ENCODE data around the gene SCN4A.
"Not testable (repeated sequence)": the region's sequence is repeated elsewhere in the genome, so short reads cannot be mapped to it uniquely, and the experiment has no call there.

SCN4A gene

GRCh38 chr17:63972796-63973195 lies at the start of gene SCN4A:
SCN4A (minus strand) TSS chr17:63972918; CDS start chr17:63972841, 77 bp downstream.
- no peak for DNase-seq (ENCODE audit: low spot score)

GRCh38 chr17:64020056-64020766 lies 47.5 kb upstream of the SCN4A start, which contains the start of gene ICAM2:
ICAM2 (minus strand) TSS chr17:64020633; CDS start chr17:64006691, 13,942 bp downstream.
- no peak for DNase-seq (ENCODE audit: low spot score)

- DNase-seq (ENCODE audit: low spot score): not testable (repeated sequence)
These were observed 46.8 kb upstream of the SCN4A start for GRCh38 chr17:64019551-64019961.

- no peak for DNase-seq (ENCODE audit: low spot score)
These were observed 44.8 kb upstream of the SCN4A start for GRCh38 chr17:64017381-64017980.

GRCh38 chr17:64016974-64017373 lies 44.3 kb upstream of the SCN4A start:
- no peak for DNase-seq (ENCODE audit: low spot score)

- DNase-seq (ENCODE audit: low spot score): no peak
These were observed 43.6 kb upstream of the SCN4A start for GRCh38 chr17:64016231-64016784.

- no peak for DNase-seq (ENCODE audit: low spot score)
These were observed 42.7 kb upstream of the SCN4A start for GRCh38 chr17:64015447-64015846.

- no peak for DNase-seq (ENCODE audit: low spot score)
These were observed 37.1 kb upstream of the SCN4A start for GRCh38 chr17:64009571-64010402.

- no peak for DNase-seq (ENCODE audit: low spot score)
These were observed 36.1 kb upstream of the SCN4A start for GRCh38 chr17:64008830-64009229.

- DNase-seq (ENCODE audit: low spot score): no peak
These were observed 35.6 kb upstream of the SCN4A start for GRCh38 chr17:64008346-64008745.

GRCh38 chr17:64007838-64008282 lies 35.1 kb upstream of the SCN4A start:
- no peak for DNase-seq (ENCODE audit: low spot score)

- DNase-seq (ENCODE audit: low spot score): not testable (repeated sequence)
These were observed 34.5 kb upstream of the SCN4A start for GRCh38 chr17:64007089-64007837.

- DNase-seq (ENCODE audit: low spot score): no peak
These were observed 33.8 kb upstream of the SCN4A start for GRCh38 chr17:64006361-64007088.

GRCh38 chr17:64005734-64006167 lies 33.0 kb upstream of the SCN4A start:
- no peak for DNase-seq (ENCODE audit: low spot score)

- no peak for DNase-seq (ENCODE audit: low spot score)
These were observed 32.4 kb upstream of the SCN4A start for GRCh38 chr17:64004903-64005733.

GRCh38 chr17:64004218-64004770 lies 31.6 kb upstream of the SCN4A start:
- no peak for DNase-seq (ENCODE audit: low spot score)

- DNase-seq (ENCODE audit: low spot score): no peak
These were observed 30.9 kb upstream of the SCN4A start for GRCh38 chr17:64003526-64004121.

- no peak for DNase-seq (ENCODE audit: low spot score)
These were observed 30.2 kb upstream of the SCN4A start for GRCh38 chr17:64002658-64003525.
